SH-SY5Y (cell line): ENCODE measurements around the gene HPGDS.

Source experiments
- GATA2 ChIP-seq: IDR thresholded peaks from 2 replicates; pipeline ENCODE4 v1.6.1; 2011; ENCODE audit warnings: mild to moderate bottlenecking, low read depth, low read length
- GATA3 ChIP-seq: IDR thresholded peaks from 2 replicates; pipeline ENCODE4 v1.6.1; 2011; ENCODE audit warnings: low read depth, mild to moderate bottlenecking, low read length, moderate library complexity

GRCh38 chr4:94373752-94374151, 31.1 kb upstream of the HPGDS start:
- TF ChIP-seq GATA3 (no peak), GATA2 (no peak)
